Psoas muscle (tissue), 8 donors: ENCODE results near the gene PAM. TPM values are rescaled to one million over a fixed set of nuclear protein-coding genes. Genes with fewer than 3 reads are reported as not detected.

Experiments
- ATAC-seq, 4 donors: fragments of 200-7000 bp; cut with Tn5 transposase; one replicate each; pipeline ENCODE4 v1.9.1; 2020; ENCODE audit warnings: moderate library complexity in 3 of 4, mild to moderate bottlenecking in 2 of 4
- DNase-seq, 2 donors: peaks; one replicate each; pipeline ENCODE4 v3.0.0-alpha.2; 2020
- H3K27ac ChIP-seq: fragments of 200-600 bp; one replicate; pipeline ENCODE4 v1.8.0; 2022
- H3K27me3 ChIP-seq, 3 donors: fragments of 200-600 bp in 1 of 3; one replicate each; pipeline versions ENCODE4 v1.6.1 to v1.8.0; 2013 to 2022; ENCODE audit warnings: low read length in 2 of 3, mild to moderate bottlenecking in 2 of 3, moderate library complexity in 1 of 3; ENCODE audit not compliant: insufficient read depth in 3 of 3
- H3K36me3 ChIP-seq, 2 donors: fragments of 200-600 bp in 1 of 2; one replicate each; pipeline versions ENCODE4 v1.6.1 to v1.8.0; 2013 to 2022; ENCODE audit warnings: low read depth in 1 of 2, mild to moderate bottlenecking in 1 of 2, moderate library complexity in 1 of 2; ENCODE audit not compliant: insufficient read depth in 1 of 2
- H3K4me1 ChIP-seq: fragments of 200-600 bp; one replicate; pipeline ENCODE4 v1.8.0; 2022
- H3K4me3 ChIP-seq: fragments of 200-600 bp; one replicate; pipeline ENCODE4 v1.8.0; 2022; ENCODE audit warnings: mild to moderate bottlenecking
- H3K9me3 ChIP-seq: fragments of 200-600 bp; one replicate; pipeline ENCODE4 v1.8.0; 2022
- CTCF ChIP-seq: fragments of 200-600 bp; IDR thresholded peaks from one replicate; pipeline ENCODE4 v1.8.0; 2022; ENCODE audit warnings: antibody characterized with exemption
- WGBS, 3 donors: extraction: QIAGEN DNeasy Blood & Tissue Kit; methylation state at CpG; one replicate each; pipeline versions ENCODE4 v1.1.6 to v1.1.7; 2013; 5-methylcytosine and 5-hydroxymethylcytosine counted together
- intact Hi-C, 2 donors: fragments of 100-400 bp; cut with DNase I; formaldehyde crosslinking; loops; one replicate each; pipeline versions ENCODE4 v1.11.0 to v1.14.2; 2022
- polyA plus RNA-seq, 3 donors: library from polyadenylated mRNA; stranded (reverse); fragments of 200-250 nt; gene quantifications; one replicate each; pipeline ENCODE4 v1.2.3, GENCODE V29; 2013
- total RNA-seq, 4 donors: library from RNA; stranded (reverse); fragmentation: NEBNext Ultra II Directional in 2 of 4; extraction: Animal tissue kit (Norgen Biotek cat#: 25700) in 2 of 4; gene quantifications; one replicate each; pipeline versions ENCODE4 v1.2.1 to v1.2.4, GENCODE V29; 2021 to 2023
- donor health status: healthy with polysubstance abuse.
- donor health status: DM: no; HTN: no; CAD: no; lungs with moderate emphysema.
- donor health status: Bipolar disorder and iron deficiency.
- donor health status: healthy.
- donor health status: DM: yes; HTN: yes; CAD: no.
- donor health status: DM: no; HTN: no; CAD: no.
- donor health status: DM: no; HTN: no; CAD: no.
- donor health status: DM: yes; HTN: yes; CAD: no.

PAM gene
- total and polyA plus RNA-seq, 7 donors, result 29.5 to 279 (median 191) TPM

- Histone ChIP-seq H3K27me3 (no peaks in the 10 kb centered on the region), H3K4me1 (no peaks in the 10 kb centered on the region), H3K27ac (no peak overlapping the region), H3K36me3 (peaks cover 0 to 19% of the 10 kb centered on the region in 2 donors), H3K4me3 (no peak overlapping the region), H3K9me3 (no peaks in the 10 kb centered on the region)
- ATAC-seq (no peak), DNase-seq (no peak)
- intact Hi-C loops, result no loop called here
- 94 to 98% (median 96%) methylated on average over 3 of the region's 3 CpGs for WGBS, 3 donors
- TF ChIP-seq CTCF, result no peak
These were observed 231.0 kb downstream of the PAM start for GRCh38 chr5:102986074-102986473.

- peaks cover 0 to 25% of the 10 kb centered on the region in 2 donors for H3K36me3 ChIP-seq
- no peak for ATAC-seq
These were observed 233.4 kb downstream of the PAM start for GRCh38 chr5:102988459-102988858.

GRCh38 chr5:102991802-102992201 lies 236.7 kb downstream of the PAM start:
- no peak for ATAC-seq
- TF ChIP-seq CTCF, result no peak
- intact Hi-C loops, result no loop called here

More at GRCh38 chr5:102988459-102988858, 233.4 kb downstream of the PAM start:
- WGBS, 3 donors, result 83 to 87% (median 84%) methylated on average over 3 of the region's 3 CpGs
- intact Hi-C loops, result no loop called here
- no peak overlapping the region for H3K4me3 ChIP-seq
- no peak for DNase-seq
- TF ChIP-seq CTCF, result no peak
- no peak overlapping the region for H3K27ac ChIP-seq
- H3K9me3 ChIP-seq, result no peaks in the 10 kb centered on the region
- no peaks in the 10 kb centered on the region for H3K4me1 ChIP-seq
- no peaks in the 10 kb centered on the region for H3K27me3 ChIP-seq

GRCh38 chr5:102996011-102996575 lies 241.0 kb downstream of the PAM start:
- H3K36me3 ChIP-seq, result peaks cover 3 to 40% of the 10 kb centered on the region in 2 donors
- no peak overlapping the region for H3K27ac ChIP-seq
- no peak for TF ChIP-seq CTCF
- intact Hi-C loops, result no loop called here
- no peak overlapping the region for H3K4me3 ChIP-seq
- DNase-seq (no peak), ATAC-seq (no peak)
- no peaks in the 10 kb centered on the region for H3K27me3 ChIP-seq
- 92 to 97% (median 93%) methylated on average over 1 of the region's 1 CpG for WGBS, 3 donors
- H3K4me1 ChIP-seq, result no peaks in the 10 kb centered on the region
- no peaks in the 10 kb centered on the region for H3K9me3 ChIP-seq

More at GRCh38 chr5:102991802-102992201, 236.7 kb downstream of the PAM start:
- H3K4me3 ChIP-seq, result no peak overlapping the region
- DNase-seq, result no peak
- H3K9me3 ChIP-seq, result no peaks in the 10 kb centered on the region
- no peak overlapping the region for H3K27ac ChIP-seq
- no peaks in the 10 kb centered on the region for H3K27me3 ChIP-seq
- H3K36me3 ChIP-seq, result peaks cover 0 to 37% of the 10 kb centered on the region in 2 donors
- H3K4me1 ChIP-seq, result no peaks in the 10 kb centered on the region

- WGBS, 3 donors, result 29 to 74% (median 64%) methylated on average over 2 of the region's 2 CpGs
- no peaks in the 10 kb centered on the region for H3K27me3 ChIP-seq
- DNase-seq (no peak), ATAC-seq (no peak)
- no peak overlapping the region for H3K27ac ChIP-seq
- H3K4me1 ChIP-seq, result no peaks in the 10 kb centered on the region
- peaks cover 3 to 32% of the 10 kb centered on the region in 2 donors for H3K36me3 ChIP-seq
- H3K4me3 ChIP-seq, result no peak overlapping the region
- intact Hi-C loops, result no loop called here
- no peak for TF ChIP-seq CTCF
- H3K9me3 ChIP-seq, result no peaks in the 10 kb centered on the region
These were observed 243.1 kb downstream of the PAM start for GRCh38 chr5:102998224-102998623.
